Vagina (tissue), 2 donors: ENCODE results near the gene CHN2. TPM values are rescaled to one million over a fixed set of nuclear protein-coding genes. Genes with fewer than 3 reads are reported as not detected.

Source experiments
- DNase-seq, 2 donors: peaks; one replicate each; pipeline ENCODE4 v3.0.0-alpha.2; 2017; ENCODE audit errors: extremely low spot score in 2 of 2
- H3K27ac ChIP-seq: fragments of 200-600 bp; sonication (generic); one replicate; pipeline ENCODE4 v1.5.1; 2019
- H3K27me3 ChIP-seq: fragments of 200-600 bp; sonication (generic); one replicate; pipeline ENCODE4 v1.5.1; 2019
- H3K36me3 ChIP-seq, 2 donors: fragments of 200-600 bp; sonication (generic); one replicate each; pipeline ENCODE4 v1.5.1; 2017 to 2019
- H3K4me1 ChIP-seq: fragments of 200-600 bp; sonication (generic); one replicate; pipeline ENCODE4 v1.5.1; 2019
- H3K4me3 ChIP-seq, 2 donors: fragments of 200-600 bp; sonication (generic); 1 replicate in 1 of 2; 2 replicates in 1 of 2; pipeline ENCODE4 v1.5.1; 2016 to 2019
- H3K9me3 ChIP-seq: fragments of 200-600 bp; sonication (generic); one replicate; pipeline ENCODE4 v1.5.1; 2019
- POLR2A ChIP-seq, 2 donors: fragments of 450-650 bp; IDR thresholded peaks; one replicate each; pipeline ENCODE4 v1.6.1; 2017; ENCODE audit warnings: antibody characterized with exemption in 2 of 2, mild to moderate bottlenecking in 2 of 2, moderate library complexity in 2 of 2
- POLR2AphosphoS5 ChIP-seq, 2 donors: sonication (generic); formaldehyde crosslinking; IDR thresholded peaks; one replicate each; pipeline ENCODE4 v1.9.0; 2017; ENCODE audit warnings: antibody characterized with exemption in 2 of 2, mild to moderate bottlenecking in 2 of 2, low read depth in 1 of 2; ENCODE audit not compliant: insufficient read depth in 1 of 2
- intact Hi-C: fragments of 100-400 bp; cut with DNase I; formaldehyde crosslinking; loops from one replicate; pipeline ENCODE4 v1.15.1; 2023
- total RNA-seq: library from RNA; depleted of rRNA; stranded (reverse); fragments of >200 nt; gene quantifications from one replicate; pipeline ENCODE4 v1.2.3, GENCODE V29; 2016
- TF ChIP-seq, protein P1 (sequence below), 3 experiments: fragments of 450-650 bp in 2 of 3; fragments of 200-600 bp in 1 of 3; sonication (generic) in 1 of 3; IDR thresholded peaks; one replicate each; pipeline ENCODE4 v1.5.1; 2017 to 2019; ENCODE audit warnings: antibody characterized with exemption in 3 of 3, mild to moderate bottlenecking in 2 of 3, moderate library complexity in 2 of 3

The CHN2 gene
- total RNA-seq, 1 donor from 2014 or later, result 11.0 TPM

DNA sequence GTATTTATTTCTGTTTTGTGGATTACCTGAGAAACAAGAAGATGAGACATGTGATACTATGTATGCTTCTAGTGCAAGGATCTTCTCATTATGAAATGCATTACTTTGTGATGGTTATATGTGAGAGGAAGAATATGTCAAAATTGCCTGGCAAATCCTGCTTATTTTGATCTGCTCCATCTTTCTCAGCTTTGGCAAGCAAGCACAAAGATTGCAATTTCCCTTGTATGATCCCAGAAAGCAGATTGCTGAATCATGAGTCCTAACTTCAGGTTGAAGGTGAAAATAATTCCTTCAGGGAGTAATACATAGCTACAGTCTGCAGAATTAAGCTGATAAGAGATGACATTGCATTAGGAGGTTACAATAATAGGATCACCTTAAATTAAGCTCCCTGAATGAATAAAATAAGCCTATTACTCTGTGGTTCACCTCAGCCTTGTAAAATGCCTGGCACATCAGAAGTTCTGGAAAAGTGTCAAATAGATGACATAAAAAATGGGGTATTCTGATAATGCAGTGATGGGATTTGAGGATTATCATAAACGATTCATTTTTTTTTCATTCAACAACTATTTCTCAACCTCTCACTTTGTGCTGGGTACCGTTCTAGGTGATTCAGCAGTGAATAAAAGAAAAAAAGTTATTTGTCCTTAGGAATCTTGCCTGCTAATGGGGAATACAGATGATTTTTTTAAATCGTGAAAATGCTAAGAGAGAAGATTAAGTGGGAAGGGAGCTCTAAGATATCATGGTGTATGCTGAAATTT lies 120.7 kb downstream of the CHN2 start:
- H3K27ac ChIP-seq, result no peak overlapping the region
- no peaks in the 10 kb centered on the region for H3K9me3 ChIP-seq
- no peaks in the 10 kb centered on the region for H3K4me1 ChIP-seq
- H3K4me3 ChIP-seq, result no peak overlapping the region
- no peaks in the 10 kb centered on the region for H3K27me3 ChIP-seq
- intact Hi-C loops, result no loop called here
- no peaks in the 10 kb centered on the region for H3K36me3 ChIP-seq
- TF ChIP-seq POLR2A (IDR thresholded peaks at IDR 0.05), result no peak
- TF ChIP-seq POLR2AphosphoS5 (IDR thresholded peaks at IDR 0.05; ENCODE audit: insufficient read depth in 1 of 2, low read depth in 1 of 2), result no peak
- TF ChIP-seq, protein P1, sequence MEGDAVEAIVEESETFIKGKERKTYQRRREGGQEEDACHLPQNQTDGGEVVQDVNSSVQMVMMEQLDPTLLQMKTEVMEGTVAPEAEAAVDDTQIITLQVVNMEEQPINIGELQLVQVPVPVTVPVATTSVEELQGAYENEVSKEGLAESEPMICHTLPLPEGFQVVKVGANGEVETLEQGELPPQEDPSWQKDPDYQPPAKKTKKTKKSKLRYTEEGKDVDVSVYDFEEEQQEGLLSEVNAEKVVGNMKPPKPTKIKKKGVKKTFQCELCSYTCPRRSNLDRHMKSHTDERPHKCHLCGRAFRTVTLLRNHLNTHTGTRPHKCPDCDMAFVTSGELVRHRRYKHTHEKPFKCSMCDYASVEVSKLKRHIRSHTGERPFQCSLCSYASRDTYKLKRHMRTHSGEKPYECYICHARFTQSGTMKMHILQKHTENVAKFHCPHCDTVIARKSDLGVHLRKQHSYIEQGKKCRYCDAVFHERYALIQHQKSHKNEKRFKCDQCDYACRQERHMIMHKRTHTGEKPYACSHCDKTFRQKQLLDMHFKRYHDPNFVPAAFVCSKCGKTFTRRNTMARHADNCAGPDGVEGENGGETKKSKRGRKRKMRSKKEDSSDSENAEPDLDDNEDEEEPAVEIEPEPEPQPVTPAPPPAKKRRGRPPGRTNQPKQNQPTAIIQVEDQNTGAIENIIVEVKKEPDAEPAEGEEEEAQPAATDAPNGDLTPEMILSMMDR (IDR thresholded peaks at IDR 0.05), result no peak
- no peak for DNase-seq

DNA sequence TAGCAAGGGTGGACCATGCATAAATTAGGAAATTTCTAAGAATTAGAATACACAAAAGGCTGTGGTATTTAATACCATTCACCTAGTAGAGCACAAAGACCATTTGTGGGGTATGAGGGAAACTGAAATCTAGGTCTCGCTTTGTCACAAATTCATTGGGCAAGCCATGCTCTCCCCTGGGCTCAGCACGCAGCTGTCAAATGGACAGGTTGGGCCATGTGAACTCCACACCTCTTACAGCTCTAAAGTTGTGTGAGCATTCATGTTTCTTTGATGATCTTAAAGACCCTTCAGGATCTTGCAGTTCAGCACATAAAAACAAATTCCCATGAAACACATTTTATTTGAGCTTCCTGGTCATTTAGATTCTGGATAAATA lies 121.3 kb downstream of the CHN2 start:
- Histone ChIP-seq H3K27ac (no peak overlapping the region), H3K4me3 (no peak overlapping the region), H3K4me1 (no peaks in the 10 kb centered on the region), H3K9me3 (no peaks in the 10 kb centered on the region), H3K36me3 (no peaks in the 10 kb centered on the region), H3K27me3 (no peaks in the 10 kb centered on the region)
- no peak for TF ChIP-seq POLR2A (IDR thresholded peaks at IDR 0.05)
- TF ChIP-seq POLR2AphosphoS5 (IDR thresholded peaks at IDR 0.05; ENCODE audit: insufficient read depth in 1 of 2, low read depth in 1 of 2), result no peak
- intact Hi-C loops, result no loop called here
- no peak for DNase-seq

DNA sequence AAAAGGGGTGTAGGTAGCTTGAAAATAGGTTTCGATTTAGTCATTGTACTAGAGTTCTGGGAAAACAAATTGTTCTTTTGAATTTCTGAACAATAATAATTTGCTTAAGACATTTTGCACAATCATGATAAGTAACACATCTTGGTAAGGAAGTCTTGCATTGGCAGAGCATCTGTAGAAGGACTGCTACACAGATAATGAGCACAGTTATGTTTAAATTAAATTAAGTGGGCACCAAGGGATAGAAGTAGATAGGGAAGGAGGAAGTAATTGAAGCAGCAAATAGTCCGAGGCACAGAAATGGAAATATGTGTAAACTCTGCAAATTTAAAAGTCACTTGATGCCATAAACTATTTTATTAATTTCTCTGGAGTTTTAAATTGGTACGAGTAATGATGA lies 122.4 kb downstream of the CHN2 start:
- Histone ChIP-seq H3K27me3 (no peaks in the 10 kb centered on the region), H3K36me3 (no peaks in the 10 kb centered on the region), H3K4me1 (no peaks in the 10 kb centered on the region), H3K9me3 (no peaks in the 10 kb centered on the region), H3K4me3 (no peak overlapping the region), H3K27ac (no peak overlapping the region)
- TF ChIP-seq, protein P1 (IDR thresholded peaks at IDR 0.05), result no peak
- TF ChIP-seq POLR2AphosphoS5 (IDR thresholded peaks at IDR 0.05; ENCODE audit: insufficient read depth in 1 of 2, low read depth in 1 of 2) (no peak), POLR2A (IDR thresholded peaks at IDR 0.05) (no peak)
- intact Hi-C loops, result no loop called here
- DNase-seq, result no peak

DNA sequence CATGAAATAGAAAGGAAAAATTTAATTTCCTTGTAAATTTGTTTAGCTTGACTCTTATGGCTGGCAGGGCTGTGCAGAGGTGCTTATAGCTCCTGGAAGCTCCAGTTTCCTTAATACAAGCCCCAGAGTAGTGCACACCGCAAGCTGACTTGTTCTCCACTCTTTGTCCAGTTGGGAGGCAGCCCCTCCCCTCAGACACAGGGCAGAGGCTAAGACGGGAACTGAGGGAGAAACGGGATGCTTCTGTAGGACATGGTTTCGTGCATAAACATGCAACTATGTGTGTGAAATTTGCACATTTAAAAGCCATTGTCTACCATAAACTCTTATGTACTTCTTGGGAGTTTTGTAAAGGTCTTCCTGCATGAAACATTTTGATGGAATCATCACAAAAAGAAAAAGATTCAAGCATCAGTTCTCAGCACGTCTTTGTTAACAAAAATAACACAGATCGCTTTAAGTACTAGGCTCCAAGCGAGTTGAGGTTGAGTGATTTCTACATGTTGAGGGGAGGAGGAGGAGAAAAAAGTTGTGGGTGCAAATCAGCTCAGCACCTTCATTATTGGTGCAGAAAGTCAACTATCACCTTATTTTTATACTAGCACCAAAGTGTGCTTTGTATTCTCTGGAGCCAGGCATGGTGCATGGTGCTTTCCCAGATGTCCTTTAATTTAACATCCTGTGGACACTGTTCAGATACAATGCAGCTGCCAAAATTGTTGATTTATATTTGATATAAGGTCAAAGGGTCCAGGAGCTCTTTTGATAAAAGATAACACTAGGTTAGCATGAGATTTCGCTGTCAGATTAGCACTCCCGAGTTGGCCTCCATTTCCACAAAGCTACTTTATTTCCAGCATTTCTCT lies 124.5 kb downstream of the CHN2 start:
- DNase-seq, result no peak
- H3K27ac ChIP-seq, result no peak overlapping the region
- H3K9me3 ChIP-seq, result no peaks in the 10 kb centered on the region
- H3K4me3 ChIP-seq, result no peak overlapping the region
- no peaks in the 10 kb centered on the region for H3K27me3 ChIP-seq
- H3K4me1 ChIP-seq, result no peaks in the 10 kb centered on the region
- H3K36me3 ChIP-seq, result no peaks in the 10 kb centered on the region
- TF ChIP-seq POLR2A (IDR thresholded peaks at IDR 0.05), result no peak
- TF ChIP-seq POLR2AphosphoS5 (IDR thresholded peaks at IDR 0.05; ENCODE audit: insufficient read depth in 1 of 2, low read depth in 1 of 2), result no peak
- intact Hi-C loops, result no loop called here

DNA sequence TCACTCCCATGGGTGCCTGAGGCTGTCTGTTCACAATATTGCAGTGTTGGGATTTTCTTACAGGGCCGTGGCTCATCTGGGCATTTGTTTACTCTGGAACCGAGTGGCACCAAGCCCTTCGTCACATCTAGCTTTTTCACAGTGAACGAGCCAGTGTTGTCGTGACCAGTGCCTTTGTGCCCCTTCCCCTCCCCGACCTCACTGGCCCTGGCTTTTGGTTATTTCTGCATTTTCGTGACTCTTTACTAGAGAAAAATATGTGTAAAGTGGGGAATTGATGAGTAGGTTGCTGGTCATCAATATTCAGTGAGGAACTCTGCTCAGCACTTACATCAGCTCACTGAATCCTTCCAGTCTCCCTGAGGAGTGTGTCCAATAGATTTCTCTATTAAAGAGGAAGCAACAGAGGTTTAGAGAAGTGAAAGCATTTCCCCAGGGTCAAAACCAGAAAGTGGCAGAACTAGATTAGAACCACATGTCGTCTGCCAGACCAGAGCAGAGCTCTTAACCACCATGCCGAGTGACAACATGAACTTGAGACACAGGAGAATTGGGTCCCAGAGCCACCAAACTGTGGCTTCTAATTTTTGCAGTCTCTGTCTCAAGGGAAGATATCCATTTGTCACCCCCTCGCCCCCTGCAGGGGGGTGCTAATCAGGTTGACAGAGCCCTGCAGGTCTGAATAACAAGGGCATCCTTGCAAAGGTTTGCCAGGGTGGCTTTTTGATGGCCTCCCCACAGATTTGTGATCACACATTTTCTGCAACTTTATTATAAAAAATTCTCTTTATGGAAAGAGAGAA lies 125.3 kb downstream of the CHN2 start:
- no peaks in the 10 kb centered on the region for H3K9me3 ChIP-seq
- H3K36me3 ChIP-seq, result no peaks in the 10 kb centered on the region
- TF ChIP-seq POLR2A (IDR thresholded peaks at IDR 0.05), result no peak
- TF ChIP-seq, protein P1 (IDR thresholded peaks at IDR 0.05), result no peak
- TF ChIP-seq POLR2AphosphoS5 (IDR thresholded peaks at IDR 0.05; ENCODE audit: insufficient read depth in 1 of 2, low read depth in 1 of 2), result no peak
- no peak overlapping the region for H3K27ac ChIP-seq
- H3K4me1 ChIP-seq, result no peaks in the 10 kb centered on the region
- intact Hi-C loops, result no loop called here
- H3K27me3 ChIP-seq, result no peaks in the 10 kb centered on the region
- DNase-seq, result no peak
- H3K4me3 ChIP-seq, result no peak overlapping the region
